DMS 273 treated with DMSO at 0.1 percent for 48 hours (cell line): ENCODE results near the gene NPIPA2.
"Not testable (repeated sequence)": the region's sequence is repeated elsewhere in the genome, so short reads cannot be mapped to it uniquely, and the experiment has no call there.

Experiments
- DNase-seq: peaks from one replicate; lab custom pipeline; 2025; lab: John Stamatoyannopoulos, UW

Gene NPIPA2

GRCh38 chr16:14742273-14743128, at the start of gene NPIPA2:
NPIPA2 (plus strand) TSS chr16:14742533; CDS start chr16:14748066, 5,533 bp downstream.
- not testable (repeated sequence) for DNase-seq

GRCh38 chr16:14694129-14694528, 48.2 kb upstream of the NPIPA2 start, which contains the start of gene PLA2G10:
PLA2G10 (minus strand) TSS chr16:14694308; CDS start chr16:14694229, 79 bp downstream.
- DNase-seq: not testable (repeated sequence)

DNA sequence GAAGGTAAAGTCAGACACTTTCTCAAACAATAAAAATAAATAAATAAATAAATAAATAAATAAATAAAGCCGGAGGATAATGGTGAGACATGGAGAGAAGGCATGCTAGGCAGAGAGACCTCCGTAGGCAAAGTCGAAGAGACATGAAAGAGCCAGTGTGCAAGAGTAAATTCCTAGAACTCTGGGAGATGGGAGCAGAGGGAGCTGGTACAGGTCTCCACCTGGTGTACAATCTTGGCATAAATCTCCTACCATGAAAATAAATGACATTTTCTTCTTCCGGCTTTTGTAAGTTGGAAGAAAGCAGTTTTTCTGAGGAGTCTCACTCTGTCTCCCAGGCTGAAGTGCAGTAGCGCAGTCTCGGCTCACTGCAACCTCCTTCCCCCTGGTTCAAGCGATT, 40.5 kb upstream of the NPIPA2 start:
- DNase-seq: not testable (repeated sequence)

- DNase-seq: not testable (repeated sequence)
These were observed 39.7 kb upstream of the NPIPA2 start for GRCh38 chr16:14702672-14703071.

DNA sequence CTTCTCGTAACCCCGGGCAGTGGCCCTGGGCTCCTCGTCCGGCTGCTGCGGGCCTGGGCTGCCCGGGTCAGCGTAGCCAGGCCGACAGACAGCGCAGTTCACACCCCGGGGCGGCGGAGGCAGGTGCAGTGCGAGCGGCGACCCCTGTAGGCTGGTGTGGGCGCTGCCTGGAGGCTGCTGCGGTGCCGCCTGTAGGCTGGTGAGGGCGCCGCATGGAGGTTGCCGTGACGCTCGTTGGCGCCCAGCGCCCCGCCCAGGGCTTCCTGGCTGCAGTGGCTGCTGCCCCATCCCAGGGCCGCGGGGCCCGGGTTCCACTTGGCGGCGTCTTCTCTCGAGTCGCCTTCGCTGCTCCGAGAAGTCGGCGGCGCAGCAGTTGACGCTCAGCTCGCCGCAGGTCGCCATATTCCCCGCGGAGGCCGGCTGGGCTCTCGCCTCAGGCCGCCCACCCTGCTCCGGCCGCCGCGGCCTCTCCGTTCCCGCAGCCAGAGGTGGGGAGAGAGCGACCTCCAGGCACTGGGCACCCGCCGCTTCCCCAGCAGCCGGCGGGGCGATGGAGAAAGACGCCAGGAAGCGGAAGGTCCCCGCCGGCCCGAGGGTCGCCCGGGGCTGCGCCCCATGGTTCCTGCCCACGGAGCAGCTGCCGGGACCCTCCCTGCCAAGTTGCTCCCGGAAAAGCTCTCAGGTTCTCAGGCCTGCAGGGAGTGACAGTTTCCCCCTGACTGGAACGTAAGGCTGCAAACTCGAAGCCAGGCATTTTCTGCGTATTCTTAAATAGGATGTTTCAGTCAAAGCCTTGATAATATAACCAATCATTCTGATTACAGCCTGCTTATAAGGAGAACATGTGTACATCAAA, 38.9 kb upstream of the NPIPA2 start, which contains the start of gene NPIPA3:
TSS of gene NPIPA3 (plus strand) at position 256 of the 856 bp plus-strand sequence. CDS start 5,533 bp downstream, outside the sequence.
- not testable (repeated sequence) for DNase-seq

- not testable (repeated sequence) for DNase-seq
These were observed 9.1 kb upstream of the NPIPA2 start for GRCh38 chr16:14733233-14733632.

- not testable (repeated sequence) for DNase-seq
These were observed 1.4 kb upstream of the NPIPA2 start for GRCh38 chr16:14740832-14741385.

DNA sequence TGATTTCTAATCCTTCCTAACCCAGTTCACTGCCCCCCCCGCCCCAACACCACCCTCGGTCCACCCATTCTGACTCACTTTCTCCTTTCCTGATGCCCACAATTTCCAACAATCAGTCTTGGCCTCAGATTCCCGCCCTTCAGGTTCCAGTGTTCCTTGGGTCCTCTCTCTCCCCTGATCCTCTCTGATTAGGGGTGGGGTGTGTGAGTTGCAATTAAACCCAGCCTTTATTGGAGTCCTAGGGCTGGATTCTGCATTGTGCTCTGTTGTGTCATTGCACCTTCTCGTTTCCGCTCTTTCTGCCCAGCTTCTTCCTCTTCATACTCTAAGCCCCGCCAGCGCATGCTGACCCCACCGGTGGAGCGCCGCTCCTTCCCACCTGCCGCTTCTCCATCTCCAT, 539 bp upstream of the NPIPA2 start:
- DNase-seq: not testable (repeated sequence)

- not testable (repeated sequence) for DNase-seq
These were observed 31.3 kb downstream of the NPIPA2 start for GRCh38 chr16:14773654-14774053.

- not testable (repeated sequence) for DNase-seq
These were observed 33.3 kb downstream of the NPIPA2 start for GRCh38 chr16:14775624-14776023.

GRCh38 chr16:14776763-14777162, 34.4 kb downstream of the NPIPA2 start:
- DNase-seq: not testable (repeated sequence)

DNA sequence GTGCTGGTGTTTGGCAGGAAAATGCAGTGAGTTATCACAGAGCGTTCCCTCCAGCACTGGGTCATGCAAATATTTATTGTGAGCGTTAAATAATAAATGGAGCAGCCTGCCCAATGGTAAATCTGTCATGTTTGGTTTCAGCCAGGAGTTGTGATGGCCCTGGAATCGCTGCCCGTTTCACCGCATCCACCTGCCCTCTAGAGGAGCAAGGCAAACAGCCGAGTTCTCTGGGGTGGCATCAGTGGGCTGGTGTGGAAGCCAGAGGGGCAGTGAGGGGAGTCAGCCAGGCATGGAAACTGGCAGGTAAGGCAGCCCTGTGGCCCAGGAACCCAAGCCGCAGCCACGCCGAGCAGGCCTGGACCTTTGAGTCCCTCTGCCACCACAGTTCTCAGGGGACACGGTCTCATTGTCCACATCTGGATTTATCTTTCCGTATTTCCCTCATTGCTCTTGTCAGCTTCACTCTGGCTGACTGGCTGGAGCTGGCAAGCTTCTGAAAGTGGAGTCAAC, 37.1 kb downstream of the NPIPA2 start:
- not testable (repeated sequence) for DNase-seq

GRCh38 chr16:14786180-14786579, 43.8 kb downstream of the NPIPA2 start:
- not testable (repeated sequence) for DNase-seq

GRCh38 chr16:14789577-14789976, 47.2 kb downstream of the NPIPA2 start:
- not testable (repeated sequence) for DNase-seq

DNA sequence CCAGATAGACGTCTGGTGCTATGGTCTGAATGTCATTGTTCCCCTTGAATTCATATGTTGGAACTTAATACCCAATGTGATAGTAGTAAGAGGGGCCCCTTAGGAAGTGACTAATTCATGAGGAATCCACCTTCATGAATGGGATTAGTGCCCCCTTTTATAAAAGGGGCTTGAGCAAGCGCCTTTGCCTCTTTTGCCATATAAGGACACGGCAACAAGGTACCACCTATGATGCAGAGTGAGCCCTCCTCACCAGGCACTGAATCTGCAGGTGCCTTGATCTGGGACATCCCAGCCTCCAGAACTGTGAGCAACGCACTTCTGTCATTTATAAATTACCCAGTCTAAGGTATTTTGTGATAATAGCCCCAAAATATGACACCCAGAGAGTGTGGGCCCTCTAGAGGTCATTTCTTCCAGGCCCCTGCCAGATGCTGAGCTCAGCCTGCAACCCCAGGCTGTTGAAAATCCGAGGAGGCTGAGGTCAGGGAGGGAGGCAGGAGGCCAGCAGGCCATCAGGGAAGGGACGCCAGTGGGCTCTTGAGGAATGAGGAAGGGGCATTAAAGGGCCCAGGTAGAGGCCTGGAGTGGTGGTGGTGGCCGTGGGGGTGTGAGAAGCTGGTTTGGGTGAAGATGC, 48.1 kb downstream of the NPIPA2 start:
- DNase-seq: not testable (repeated sequence)

- not testable (repeated sequence) for DNase-seq
These were observed 50.6 kb downstream of the NPIPA2 start for GRCh38 chr16:14792914-14793313.

DNA sequence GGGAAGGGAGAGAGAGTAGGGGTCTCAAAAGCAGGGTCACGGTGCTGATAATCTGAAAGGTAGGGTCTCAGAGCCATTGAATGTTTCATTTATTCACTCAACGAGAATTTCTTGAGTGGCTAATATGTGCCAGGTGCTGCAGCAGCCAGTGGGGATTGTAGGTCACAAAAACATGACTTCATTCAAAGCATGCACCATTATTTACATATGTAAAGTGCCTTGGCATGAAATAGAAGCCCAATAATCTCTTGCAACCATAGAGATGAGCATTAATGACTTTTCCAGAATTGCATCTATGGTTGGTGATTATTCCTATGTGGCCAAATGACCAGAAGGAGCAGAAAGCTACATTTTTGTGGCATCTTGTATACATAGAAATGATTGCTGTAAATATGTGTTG, 55.2 kb downstream of the NPIPA2 start:
- DNase-seq: not testable (repeated sequence)

DNA sequence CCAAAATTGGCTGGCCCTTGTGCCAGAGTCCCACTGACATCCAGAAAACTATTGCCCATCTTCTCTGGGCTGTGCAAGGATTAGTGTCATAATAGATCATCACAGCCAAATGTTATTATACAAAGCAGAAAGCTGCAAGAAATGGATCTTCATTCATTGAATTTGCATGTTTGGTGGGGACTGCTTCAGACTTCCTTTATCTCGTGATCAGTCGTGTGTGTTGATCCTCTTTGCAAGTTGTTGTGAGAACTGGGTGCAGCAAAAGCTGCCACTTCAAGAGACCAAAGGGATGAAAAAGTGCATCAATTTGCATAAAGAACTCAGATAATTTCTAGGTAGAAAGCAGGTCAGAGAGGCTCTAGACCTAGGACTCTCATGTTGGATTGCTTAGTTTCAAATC, 61.2 kb downstream of the NPIPA2 start:
- not testable (repeated sequence) for DNase-seq

- not testable (repeated sequence) for DNase-seq
These were observed 64.9 kb downstream of the NPIPA2 start for GRCh38 chr16:14807184-14807678.

GRCh38 chr16:14813890-14814289, 71.6 kb downstream of the NPIPA2 start:
- DNase-seq: not testable (repeated sequence)
